K562 (cell line): ENCODE data around the gene TRDMT1. TPM values are rescaled to one million over a fixed set of nuclear protein-coding genes. Genes with fewer than 3 reads are reported as not detected.

Experiments
- E2F5 ChIP-seq: sonication (generic); formaldehyde crosslinking; IDR thresholded peaks from 2 replicates; pipeline ENCODE4 v1.8.0; 2022; ENCODE audit warnings: mild to moderate bottlenecking, missing genetic modification reagents
- HNRNPH1 ChIP-seq: fragments of 200-400 bp; formaldehyde crosslinking; optimal IDR thresholded peaks from 2 replicates; pipeline ENCODE3; 2017; ENCODE audit warnings: low read depth, mild to moderate bottlenecking, low read length, moderate library complexity
- TBP ChIP-seq: optimal IDR thresholded peaks from 2 replicates; pipeline ENCODE3; 2011; ENCODE audit warnings: low read depth, low read length, improper control_type of control experiment
- ZBTB40 ChIP-seq, 2 experiments: fragments of 450-650 bp in 1 of 2; sonication (generic) in 1 of 2; formaldehyde crosslinking in 1 of 2; IDR thresholded peaks; 2 replicates each; pipeline versions ENCODE4 v1.7.1 to v1.9.0; 2016 to 2022; ENCODE audit warnings: inconsistent platforms in 1 of 2, mild to moderate bottlenecking in 1 of 2, missing genetic modification reagents in 1 of 2
- polyA plus RNA-seq, 8 experiments: library from polyadenylated mRNA; depleted of rRNA in 4 of 8; stranded (reverse) in 5 of 8; unstranded in 3 of 8; fragments of >200 nt; fragmentation: Nextera tagmentation in 2 of 8; fragmentation: Illumina TruSeq in 1 of 8; extraction: Ambion mirVana in 2 of 8; extraction: Trizol in 1 of 8; gene quantifications; 2 replicates each; pipeline versions ENCODE4 v1.2.1 to v1.2.3, GENCODE V29; 2011 to 2014; ENCODE audit warnings: inconsistent platforms in 1 of 8, missing spikeins in 1 of 8
- total RNA-seq, 7 experiments: library from RNA; depleted of rRNA in 6 of 7; stranded (reverse); fragments of >200 nt in 6 of 7; fragmentation: Illumina TruSeq in 2 of 7; extraction: Trizol in 2 of 7; gene quantifications; 2 replicates each; pipeline versions ENCODE4 v1.2.1 to v1.2.3, GENCODE V29; 2011 to 2021; ENCODE audit warnings: low replicate concordance in 1 of 7

TRDMT1 gene
- total and polyA plus RNA-seq, 9 of the 15 experiments (the other 6 are each of a cell fraction or from before 2014, with no cell fraction given) = 5.4 to 12.6 (median 9.3) TPM

GRCh38 chr10:17215782-17216122, 14.3 kb upstream of the TRDMT1 start (continued):
- TF ChIP-seq ZBTB40 (IDR thresholded peaks at IDR 0.05) (0 out of 2 replicates have a peak, but pooled peaks have one; percentile 35), ZBTB40 (CRISPR knock-in tag; IDR thresholded peaks at IDR 0.05) (no peak), E2F5 (CRISPR knock-in tag) (no peak), HNRNPH1 (no peak), TBP (no peak)
